Chondrocyte (in vitro differentiated cells): ENCODE data around the gene SURF2. TPM values are rescaled to one million over a fixed set of nuclear protein-coding genes. Genes with fewer than 3 reads are reported as not detected.

Experiments
- DNase-seq: peaks from one replicate; pipeline ENCODE4 v3.0.0; 2021; ENCODE audit warnings: mixed read lengths, low spot score
- H3K27ac Mint-ChIP-seq: one replicate; pipeline ENCODE4 v1.8.0; 2021; ENCODE audit warnings: mild to moderate bottlenecking, moderate library complexity, mixed read lengths; ENCODE audit not compliant: unreplicated experiment
- H3K27me3 Mint-ChIP-seq: 2 replicates; pipeline ENCODE4 v1.8.0; 2021; ENCODE audit warnings: low read depth, mixed read lengths
- H3K36me3 Mint-ChIP-seq: 2 replicates; pipeline ENCODE4 v1.8.0; 2021; ENCODE audit warnings: low read depth, mixed read lengths
- H3K4me1 Mint-ChIP-seq: 2 replicates; pipeline ENCODE4 v1.8.0; 2021; ENCODE audit warnings: low read depth, mild to moderate bottlenecking, mixed read lengths
- H3K4me3 Mint-ChIP-seq: one replicate; pipeline ENCODE4 v1.8.0; 2021; ENCODE audit warnings: mild to moderate bottlenecking, moderate library complexity, mixed read lengths; ENCODE audit not compliant: unreplicated experiment
- H3K9me3 Mint-ChIP-seq: 2 replicates; pipeline ENCODE4 v1.8.0; 2021; ENCODE audit warnings: low read depth, mixed read lengths
- CTCF ChIP-seq: fragments of 200-600 bp; sonication (generic); IDR thresholded peaks from 2 replicates; pipeline ENCODE4 v1.5.0; 2021; ENCODE audit warnings: antibody characterized with exemption, mild to moderate bottlenecking, moderate library complexity
- total RNA-seq: library from RNA; stranded (reverse); gene quantifications from 3 replicates; pipeline ENCODE4 v1.2.1, GENCODE V29; 2021

SURF2 gene
- total RNA-seq, 1 donor from 2014 or later, result 12.5 TPM

GRCh38 chr9:133406480-133407307, 50.3 kb downstream of the SURF2 start:
- no peak for DNase-seq
- Mint-ChIP-seq H3K4me3 (no peak overlapping the region), H3K4me1 (no peaks in the 10 kb centered on the region), H3K27ac (no peak overlapping the region), H3K36me3 (peaks cover 17% of the 10 kb centered on the region), H3K27me3 (no peaks in the 10 kb centered on the region), H3K9me3 (no peaks in the 10 kb centered on the region)
- peak; percentile 91 for TF ChIP-seq CTCF

- H3K9me3 Mint-ChIP-seq, result no peaks in the 10 kb centered on the region
- no peak for TF ChIP-seq CTCF
- peaks cover 23% of the 10 kb centered on the region for H3K36me3 Mint-ChIP-seq
- no peak for DNase-seq
- H3K27ac Mint-ChIP-seq, result no peak overlapping the region
- no peak overlapping the region for H3K4me3 Mint-ChIP-seq
- H3K27me3 Mint-ChIP-seq, result no peaks in the 10 kb centered on the region
- H3K4me1 Mint-ChIP-seq, result no peaks in the 10 kb centered on the region
These were observed 51.7 kb downstream of the SURF2 start for GRCh38 chr9:133408042-133408441.

Other genes with a start within 250 kb of the SURF2 start
- 16.1 to 19.0 TPM (median 17.5 TPM) in 3 replicates for gene RALGDS, start 235.3 kb upstream of the SURF2 start, total RNA-seq
- gene GBGT1, start 192.6 kb upstream of the SURF2 start, total RNA-seq, result 2.1 to 8.1 TPM (median 5.8 TPM) in 3 replicates
- not detected in 3 replicates for gene OBP2B, start 147.3 kb upstream of the SURF2 start, total RNA-seq
- gene ABO, start 81.3 kb upstream of the SURF2 start, total RNA-seq, result 0.17 TPM in 1 of 3 replicates, not detected in the others
- 14.6 to 16.0 TPM (median 15.1 TPM) in 3 replicates for gene SURF6, start 20.4 kb upstream of the SURF2 start, total RNA-seq
- 24.6 to 27.8 TPM (median 26.0 TPM) in 3 replicates for gene MED22, start 8.4 kb upstream of the SURF2 start, total RNA-seq
- gene RPL7A, start 8.3 kb upstream of the SURF2 start, total RNA-seq, result 1,095 to 1,183 TPM (median 1,126 TPM) in 3 replicates
- 27.2 to 31.3 TPM (median 31.0 TPM) in 3 replicates for gene SURF1, start 63 bp upstream of the SURF2 start, total RNA-seq
- gene SURF4, start 19.5 kb downstream of the SURF2 start, total RNA-seq, result 242 to 285 TPM (median 243 TPM) in 3 replicates
- gene STKLD1, start 19.8 kb downstream of the SURF2 start, total RNA-seq, result 1.2 to 1.9 TPM (median 1.8 TPM) in 3 replicates
- 15.0 to 19.3 TPM (median 16.8 TPM) in 3 replicates for gene REXO4, start 61.5 kb downstream of the SURF2 start, total RNA-seq
- 5.5 to 9.5 TPM (median 5.7 TPM) in 3 replicates for gene ADAMTS13, start 65.8 kb downstream of the SURF2 start, total RNA-seq
- gene CACFD1, start 103.4 kb downstream of the SURF2 start, total RNA-seq, result 14.4 to 22.3 TPM (median 18.8 TPM) in 3 replicates
- 5.4 to 13.7 TPM (median 13.2 TPM) in 3 replicates for gene SLC2A6, start 122.5 kb downstream of the SURF2 start, total RNA-seq
- not detected in 3 replicates for gene MYMK, start 168.4 kb downstream of the SURF2 start, total RNA-seq
- gene ADAMTSL2, start 178.2 kb downstream of the SURF2 start, total RNA-seq, result 0.15 to 0.31 TPM (median 0.23 TPM) in 3 replicates